LHCN-M2 (cell line): ENCODE data around the gene PTPN23. TPM values are rescaled to one million over a fixed set of nuclear protein-coding genes. Genes with fewer than 3 reads are reported as not detected.
A peak's percentile ranks its signal among the peaks of the same experiment; 100 is the strongest.
"Not testable (repeated sequence)": the region's sequence is repeated elsewhere in the genome, so short reads cannot be mapped to it uniquely, and the experiment has no call there.

Source experiments
- DNase-seq: peaks from one replicate; pipeline ENCODE4 v3.0.0-alpha.2; 2012; ENCODE audit warnings: low read depth
- polyA plus RNA-seq: library from polyadenylated mRNA; unstranded; fragments of >200 nt; gene quantifications from one replicate; pipeline ENCODE4 v1.2.1, GENCODE V29; 2012; ENCODE audit warnings: missing spikeins
- total RNA-seq: library from RNA; depleted of rRNA; stranded (reverse); fragments of >200 nt; gene quantifications from 2 replicates; pipeline ENCODE4 v1.2.3, GENCODE V29; 2014; rRNA removed

Gene PTPN23, protein sequence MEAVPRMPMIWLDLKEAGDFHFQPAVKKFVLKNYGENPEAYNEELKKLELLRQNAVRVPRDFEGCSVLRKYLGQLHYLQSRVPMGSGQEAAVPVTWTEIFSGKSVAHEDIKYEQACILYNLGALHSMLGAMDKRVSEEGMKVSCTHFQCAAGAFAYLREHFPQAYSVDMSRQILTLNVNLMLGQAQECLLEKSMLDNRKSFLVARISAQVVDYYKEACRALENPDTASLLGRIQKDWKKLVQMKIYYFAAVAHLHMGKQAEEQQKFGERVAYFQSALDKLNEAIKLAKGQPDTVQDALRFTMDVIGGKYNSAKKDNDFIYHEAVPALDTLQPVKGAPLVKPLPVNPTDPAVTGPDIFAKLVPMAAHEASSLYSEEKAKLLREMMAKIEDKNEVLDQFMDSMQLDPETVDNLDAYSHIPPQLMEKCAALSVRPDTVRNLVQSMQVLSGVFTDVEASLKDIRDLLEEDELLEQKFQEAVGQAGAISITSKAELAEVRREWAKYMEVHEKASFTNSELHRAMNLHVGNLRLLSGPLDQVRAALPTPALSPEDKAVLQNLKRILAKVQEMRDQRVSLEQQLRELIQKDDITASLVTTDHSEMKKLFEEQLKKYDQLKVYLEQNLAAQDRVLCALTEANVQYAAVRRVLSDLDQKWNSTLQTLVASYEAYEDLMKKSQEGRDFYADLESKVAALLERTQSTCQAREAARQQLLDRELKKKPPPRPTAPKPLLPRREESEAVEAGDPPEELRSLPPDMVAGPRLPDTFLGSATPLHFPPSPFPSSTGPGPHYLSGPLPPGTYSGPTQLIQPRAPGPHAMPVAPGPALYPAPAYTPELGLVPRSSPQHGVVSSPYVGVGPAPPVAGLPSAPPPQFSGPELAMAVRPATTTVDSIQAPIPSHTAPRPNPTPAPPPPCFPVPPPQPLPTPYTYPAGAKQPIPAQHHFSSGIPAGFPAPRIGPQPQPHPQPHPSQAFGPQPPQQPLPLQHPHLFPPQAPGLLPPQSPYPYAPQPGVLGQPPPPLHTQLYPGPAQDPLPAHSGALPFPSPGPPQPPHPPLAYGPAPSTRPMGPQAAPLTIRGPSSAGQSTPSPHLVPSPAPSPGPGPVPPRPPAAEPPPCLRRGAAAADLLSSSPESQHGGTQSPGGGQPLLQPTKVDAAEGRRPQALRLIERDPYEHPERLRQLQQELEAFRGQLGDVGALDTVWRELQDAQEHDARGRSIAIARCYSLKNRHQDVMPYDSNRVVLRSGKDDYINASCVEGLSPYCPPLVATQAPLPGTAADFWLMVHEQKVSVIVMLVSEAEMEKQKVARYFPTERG (N-terminal part only)
- total RNA-seq: 15.2 and 16.7 TPM in 2 replicates
- 31.5 TPM for polyA plus RNA-seq

DNA sequence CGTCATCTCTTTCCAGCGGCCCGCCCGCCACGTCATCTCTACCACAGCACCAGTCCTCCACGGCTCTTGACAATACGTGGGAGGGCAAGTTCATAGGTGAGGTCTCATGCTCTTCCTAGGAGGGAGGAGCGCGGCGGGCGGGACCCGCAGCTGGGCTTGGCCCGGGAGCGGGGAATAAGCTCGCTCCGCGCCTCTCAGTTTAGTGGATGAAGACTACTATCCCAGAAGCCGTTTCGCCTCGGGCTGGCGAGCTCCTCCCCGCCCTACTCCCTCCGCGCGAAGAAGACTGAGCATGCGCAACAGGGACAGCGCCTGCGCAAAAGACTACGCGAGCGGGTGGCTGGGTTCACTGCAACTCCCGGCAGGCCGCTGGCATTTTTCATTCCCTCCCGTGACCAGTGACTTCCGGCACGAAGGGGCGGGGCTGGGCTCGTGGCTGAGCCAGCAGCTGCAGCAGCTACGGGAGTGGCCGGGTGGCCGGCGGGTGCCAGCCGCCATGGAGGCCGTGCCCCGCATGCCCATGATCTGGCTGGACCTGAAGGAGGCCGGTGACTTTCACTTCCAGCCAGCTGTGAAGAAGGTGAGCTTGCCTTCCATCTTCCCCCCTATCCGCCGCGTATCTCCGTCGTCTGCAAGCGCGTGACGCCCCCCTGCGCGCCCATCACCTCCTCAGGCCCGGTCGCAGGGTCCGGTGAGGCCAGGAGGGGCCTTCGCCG is at the start of gene PTPN23:
Gene PTPN23 (plus strand): TSS at position 421 of the 716 bp plus-strand sequence. CDS start 76 bp downstream, at position 497.
- peak; percentile 98 for DNase-seq

- no peak for DNase-seq
These were observed 46.9 kb upstream of the PTPN23 start for GRCh38 chr3:47333907-47334306.

- peak; percentile 50 for DNase-seq
These were observed 43.2 kb upstream of the PTPN23 start for GRCh38 chr3:47337656-47338055.

- DNase-seq: peak; percentile 78
These were observed 40.9 kb upstream of the PTPN23 start for GRCh38 chr3:47339951-47340350.

GRCh38 chr3:47340866-47341265 is 40.0 kb upstream of the PTPN23 start:
- no peak for DNase-seq

DNA sequence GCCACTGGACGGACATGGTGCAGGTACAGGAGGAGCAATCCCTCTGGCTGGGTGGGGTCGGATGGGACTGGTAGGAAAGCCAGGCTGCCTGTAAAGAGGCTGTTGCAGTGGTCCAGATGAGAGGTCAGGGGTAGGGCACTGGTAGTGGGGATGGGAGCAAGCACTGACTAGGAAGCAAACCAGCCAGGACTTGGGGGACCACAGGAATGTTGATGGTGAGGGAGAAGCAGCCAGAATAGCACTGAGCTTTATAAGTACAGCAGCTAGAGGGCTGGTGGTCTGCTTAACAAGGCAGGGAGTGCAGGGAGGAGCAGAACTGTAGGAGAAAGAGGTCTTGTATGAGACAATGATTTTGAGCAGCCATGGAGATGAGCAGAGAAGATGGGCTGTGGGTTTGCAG is 38.7 kb upstream of the PTPN23 start:
- peak; percentile 17 for DNase-seq

DNA sequence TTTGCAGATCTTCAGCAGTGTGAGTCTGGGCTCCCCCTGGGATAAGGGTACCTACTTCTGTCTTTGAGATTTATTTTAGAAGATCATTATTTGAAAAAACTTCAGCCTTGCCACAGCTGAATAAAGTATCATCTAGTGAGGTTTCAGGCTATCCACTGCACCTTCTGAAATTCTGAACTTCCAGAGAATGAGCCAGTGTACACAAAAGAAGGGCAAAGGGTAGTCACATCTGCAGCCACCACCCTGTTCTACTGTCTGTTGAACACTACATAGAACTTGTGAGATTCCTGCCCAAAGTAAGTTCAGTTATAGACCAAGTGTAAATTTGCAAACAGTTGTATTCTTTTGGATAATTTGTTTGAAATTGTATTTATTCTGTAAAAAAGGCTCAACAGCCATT is 38.0 kb upstream of the PTPN23 start:
- no peak for DNase-seq

DNA sequence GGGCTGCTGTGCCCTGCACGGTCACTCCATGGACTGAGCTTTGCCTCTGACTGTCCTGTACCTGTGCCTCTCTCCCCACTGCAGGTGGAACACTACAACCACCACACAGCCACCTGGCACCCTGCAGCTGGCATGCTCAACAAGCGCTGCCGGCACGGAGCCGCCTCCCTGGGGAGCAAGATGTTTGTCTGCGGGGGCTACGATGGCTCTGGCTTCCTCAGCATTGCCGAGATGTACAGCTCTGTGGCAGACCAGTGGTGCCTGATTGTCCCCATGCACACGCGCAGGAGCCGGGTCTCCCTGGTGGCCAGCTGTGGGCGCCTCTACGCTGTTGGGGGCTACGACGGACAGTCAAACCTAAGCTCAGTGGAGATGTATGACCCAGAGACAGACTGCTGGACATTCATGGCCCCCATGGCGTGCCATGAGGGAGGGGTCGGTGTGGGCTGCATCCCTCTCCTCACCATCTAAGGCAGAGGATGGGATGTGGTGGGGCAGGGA is 37.3 kb upstream of the PTPN23 start:
- no peak for DNase-seq

DNA sequence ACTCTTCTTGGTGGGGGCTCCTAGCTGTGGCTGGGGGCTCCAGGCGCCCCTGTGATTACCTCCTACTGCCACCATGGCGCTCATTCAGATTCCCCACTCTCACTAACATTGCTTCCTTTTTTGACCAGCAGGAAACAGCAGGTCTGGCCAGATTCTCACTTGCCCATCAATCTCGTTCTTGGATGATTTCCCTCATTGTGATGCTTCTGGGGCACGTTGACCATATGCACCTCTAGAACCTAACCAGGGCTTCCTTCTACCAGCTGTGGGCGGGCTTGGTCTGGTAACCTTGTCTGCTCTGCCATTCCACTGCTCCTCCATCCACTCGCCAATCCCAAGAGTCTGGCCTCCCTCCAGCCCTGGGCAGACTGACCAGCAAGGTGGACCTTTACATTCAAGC is 35.9 kb upstream of the PTPN23 start:
- no peak for DNase-seq

GRCh38 chr3:47347217-47347801 is 33.5 kb upstream of the PTPN23 start:
- DNase-seq: peak; percentile 78

DNA sequence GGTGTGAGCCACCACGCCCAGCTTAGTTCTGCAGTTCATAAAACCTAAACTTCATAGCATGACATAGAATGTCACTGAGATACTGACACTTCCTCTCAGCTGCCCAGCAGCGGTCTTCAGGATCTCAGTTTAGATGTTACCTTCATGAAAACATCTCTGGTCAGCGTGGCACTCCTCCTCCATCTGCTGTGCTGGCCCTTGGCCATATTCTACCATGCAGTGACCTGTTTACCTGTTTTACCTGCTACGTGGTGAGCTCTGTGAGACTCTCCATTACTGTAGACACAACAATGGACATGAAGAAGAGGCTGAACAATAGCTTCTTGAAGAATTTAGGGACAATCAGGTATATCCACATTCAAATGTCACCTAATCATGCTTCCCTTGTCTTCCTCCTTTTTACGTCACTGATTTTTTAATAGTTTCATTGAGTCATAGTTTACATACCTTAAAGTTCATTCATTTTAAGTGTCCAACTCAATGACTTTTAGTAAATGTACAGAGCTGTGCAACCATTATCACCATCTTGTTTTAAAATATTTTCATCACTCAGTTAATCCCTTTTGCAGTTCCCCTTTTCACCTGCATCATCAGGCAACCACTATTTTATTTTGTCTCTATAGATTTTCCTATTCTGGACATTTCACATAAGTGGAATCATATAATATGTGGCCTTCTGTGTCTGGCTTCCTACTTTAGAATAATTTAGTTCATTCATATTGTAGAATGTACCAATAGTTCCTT is 32.2 kb upstream of the PTPN23 start:
- DNase-seq: no peak

DNA sequence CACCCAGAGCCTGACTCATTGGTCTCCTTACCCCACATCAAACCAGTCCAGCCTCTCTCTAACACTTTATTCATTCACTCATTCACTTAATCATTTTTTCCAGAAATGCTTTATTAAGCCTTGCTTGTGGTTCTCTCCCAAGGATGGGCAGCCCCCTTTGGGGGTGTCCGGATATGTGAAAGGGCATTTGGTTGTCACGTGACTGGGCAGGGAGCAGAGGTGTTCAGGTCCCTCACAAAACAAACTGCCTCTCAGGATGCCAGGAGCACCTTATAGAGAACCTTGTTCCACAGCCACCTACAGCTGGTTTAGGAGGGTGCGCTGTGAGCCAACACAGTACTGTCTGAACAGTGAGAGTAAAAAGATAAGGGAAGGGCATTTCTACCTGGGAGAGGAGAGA is 25.8 kb upstream of the PTPN23 start:
- DNase-seq: no peak

GRCh38 chr3:47356201-47356600 is 24.6 kb upstream of the PTPN23 start:
- DNase-seq: no peak

DNA sequence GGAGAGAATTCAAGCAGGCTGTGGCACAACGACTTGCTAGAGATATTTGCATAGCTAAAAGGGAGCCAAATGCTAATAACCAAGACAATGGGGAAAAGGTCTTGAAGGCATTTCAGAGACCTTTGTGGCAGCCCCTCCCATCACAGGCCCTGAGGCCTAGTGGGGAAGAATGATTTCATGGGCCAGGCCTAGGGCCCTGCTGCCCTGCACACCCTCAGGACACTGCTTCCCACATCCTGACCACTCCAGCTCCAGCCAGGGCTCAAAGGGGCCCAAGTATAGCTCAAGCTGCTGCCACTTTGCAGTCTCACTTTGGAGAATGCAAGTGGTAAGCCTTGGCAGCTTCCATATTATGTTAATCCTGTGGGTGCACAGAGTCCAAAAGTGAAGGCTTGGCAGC is 21.5 kb upstream of the PTPN23 start:
- no peak for DNase-seq

DNA sequence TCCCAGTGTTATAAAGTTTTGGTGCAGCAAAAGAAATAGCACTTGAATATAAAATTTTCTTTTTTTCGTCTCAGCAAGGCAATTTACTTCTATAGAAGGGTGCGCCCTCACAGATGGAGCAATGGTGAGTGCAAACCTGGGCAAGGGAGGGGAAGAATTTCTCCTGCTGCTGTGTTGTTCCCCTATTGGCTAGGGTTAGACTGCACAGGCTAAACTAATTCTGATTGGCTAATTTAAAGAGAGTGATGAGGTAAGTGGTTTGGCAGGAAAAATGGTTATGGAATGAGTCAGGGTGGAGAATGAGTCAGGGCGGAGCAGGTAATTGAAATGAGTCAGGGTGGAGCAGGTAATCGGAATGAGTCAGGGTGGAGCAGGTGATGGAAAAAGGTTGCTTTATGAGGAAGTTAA is 20.7 kb upstream of the PTPN23 start:
- DNase-seq: not testable (repeated sequence)

GRCh38 chr3:47362701-47363100 is 18.1 kb upstream of the PTPN23 start:
- DNase-seq: no peak

DNA sequence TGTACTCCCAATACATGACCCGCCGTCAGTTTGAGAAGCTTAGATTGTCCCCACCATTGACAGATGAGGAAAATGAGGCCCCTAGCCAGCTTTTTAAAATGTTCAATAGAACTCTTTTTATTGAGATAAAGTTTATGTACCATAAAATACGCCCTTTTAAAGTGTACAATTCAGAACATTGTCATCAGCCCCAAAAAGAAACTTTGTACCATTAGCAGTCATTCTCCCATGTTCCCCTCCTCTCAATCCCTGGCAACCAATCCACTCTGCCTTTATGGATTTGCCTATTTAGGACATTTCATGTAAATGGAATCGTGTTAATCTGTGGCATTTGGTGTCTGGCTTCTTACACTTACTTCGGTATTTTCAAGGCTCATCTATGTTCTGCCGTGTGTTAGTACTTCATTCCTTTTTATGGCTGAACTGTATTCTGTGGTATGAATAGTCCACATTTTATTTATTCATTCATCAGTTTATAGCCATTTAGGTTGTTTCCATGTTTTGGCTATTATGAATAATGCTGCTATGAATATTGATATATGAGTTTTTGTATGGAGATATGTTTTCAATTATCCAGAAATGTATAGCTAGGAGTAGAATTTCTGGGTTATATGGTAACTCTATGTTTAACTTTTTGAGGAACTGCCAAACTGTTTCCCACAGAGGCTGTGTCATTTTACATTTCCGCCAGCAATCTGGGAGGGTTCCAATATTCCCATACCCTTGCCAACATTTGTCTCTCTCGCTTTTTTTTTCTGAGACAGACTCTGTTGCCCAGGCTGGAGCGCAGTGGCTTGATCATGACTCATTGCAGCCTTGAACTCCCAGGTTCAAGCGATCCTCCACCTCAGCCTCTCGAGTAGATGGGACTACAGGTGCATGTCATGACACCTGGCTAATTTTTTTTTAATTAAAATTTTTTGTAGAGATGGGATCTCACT is 15.3 kb upstream of the PTPN23 start:
- DNase-seq: peak; percentile 31

- DNase-seq: no peak
These were observed 14.0 kb upstream of the PTPN23 start for GRCh38 chr3:47366833-47367232.
